HG03095 (cell line): ENCODE measurements around the gene C1GALT1C1L.
"Not testable (repeated sequence)": the region's sequence is repeated elsewhere in the genome, so short reads cannot be mapped to it uniquely, and the experiment has no call there.

Experiments
- ATAC-seq: cut with Tn5 transposase; IDR thresholded peaks from one replicate; pipeline ENCODE4 v1.9.1; 2021; ENCODE audit warnings: moderate library complexity; ENCODE audit not compliant: unreplicated experiment

Gene C1GALT1C1L

GRCh38 chr2:43676322-43677050, at the start of gene C1GALT1C1L:
C1GALT1C1L (minus strand) TSS chr2:43676429; CDS start chr2:43676322, 107 bp downstream.
- ATAC-seq, result no peak

- ATAC-seq, result no peak
Measured at GRCh38 chr2:43725711-43726246, 49.5 kb upstream of the C1GALT1C1L start.

GRCh38 chr2:43724728-43725526, 48.7 kb upstream of the C1GALT1C1L start:
- no peak for ATAC-seq

- peak; percentile 75 for ATAC-seq
Measured at GRCh38 chr2:43718530-43719124, 42.4 kb upstream of the C1GALT1C1L start.

- no peak for ATAC-seq
Measured at GRCh38 chr2:43717322-43717721, 41.1 kb upstream of the C1GALT1C1L start.

GRCh38 chr2:43715300-43716098, 39.3 kb upstream of the C1GALT1C1L start:
- no peak for ATAC-seq

GRCh38 chr2:43714164-43714563, 37.9 kb upstream of the C1GALT1C1L start:
- ATAC-seq, result no peak

GRCh38 chr2:43710866-43711265, 34.6 kb upstream of the C1GALT1C1L start:
- no peak for ATAC-seq

GRCh38 chr2:43708891-43709290, 32.7 kb upstream of the C1GALT1C1L start:
- no peak for ATAC-seq

- ATAC-seq, result no peak
Measured at GRCh38 chr2:43708178-43708577, 31.9 kb upstream of the C1GALT1C1L start.

- no peak for ATAC-seq
Measured at GRCh38 chr2:43707255-43708015, 31.2 kb upstream of the C1GALT1C1L start.

- no peak for ATAC-seq
Measured at GRCh38 chr2:43701111-43701510, 24.9 kb upstream of the C1GALT1C1L start.

GRCh38 chr2:43699761-43700160, 23.5 kb upstream of the C1GALT1C1L start:
- no peak for ATAC-seq

- not testable (repeated sequence) for ATAC-seq
Measured at GRCh38 chr2:43698140-43698539, 21.9 kb upstream of the C1GALT1C1L start.

GRCh38 chr2:43692428-43692994, 16.3 kb upstream of the C1GALT1C1L start:
- no peak for ATAC-seq

GRCh38 chr2:43689999-43690398, 13.8 kb upstream of the C1GALT1C1L start:
- no peak for ATAC-seq

GRCh38 chr2:43685357-43685756, 9.1 kb upstream of the C1GALT1C1L start:
- ATAC-seq, result no peak

- not testable (repeated sequence) for ATAC-seq
Measured at GRCh38 chr2:43677783-43678182, 1.6 kb upstream of the C1GALT1C1L start.

GRCh38 chr2:43675646-43676321, 445 bp downstream of the C1GALT1C1L start:
- no peak for ATAC-seq
